Occipital lobe (tissue), 2 donors: Measurements from ENCODE around the gene FCHO1. TPM values are rescaled to one million over a fixed set of nuclear protein-coding genes. Genes with fewer than 3 reads are reported as not detected.

Experiments
- DNase-seq: peaks from one replicate; lab custom pipeline; 2025; lab: John Stamatoyannopoulos, UW
- total RNA-seq: library from RNA; depleted of rRNA; stranded (reverse); fragments of >200 nt; gene quantifications from one replicate; pipeline ENCODE4 v1.2.3, GENCODE V29; 2014

The FCHO1 gene, protein sequence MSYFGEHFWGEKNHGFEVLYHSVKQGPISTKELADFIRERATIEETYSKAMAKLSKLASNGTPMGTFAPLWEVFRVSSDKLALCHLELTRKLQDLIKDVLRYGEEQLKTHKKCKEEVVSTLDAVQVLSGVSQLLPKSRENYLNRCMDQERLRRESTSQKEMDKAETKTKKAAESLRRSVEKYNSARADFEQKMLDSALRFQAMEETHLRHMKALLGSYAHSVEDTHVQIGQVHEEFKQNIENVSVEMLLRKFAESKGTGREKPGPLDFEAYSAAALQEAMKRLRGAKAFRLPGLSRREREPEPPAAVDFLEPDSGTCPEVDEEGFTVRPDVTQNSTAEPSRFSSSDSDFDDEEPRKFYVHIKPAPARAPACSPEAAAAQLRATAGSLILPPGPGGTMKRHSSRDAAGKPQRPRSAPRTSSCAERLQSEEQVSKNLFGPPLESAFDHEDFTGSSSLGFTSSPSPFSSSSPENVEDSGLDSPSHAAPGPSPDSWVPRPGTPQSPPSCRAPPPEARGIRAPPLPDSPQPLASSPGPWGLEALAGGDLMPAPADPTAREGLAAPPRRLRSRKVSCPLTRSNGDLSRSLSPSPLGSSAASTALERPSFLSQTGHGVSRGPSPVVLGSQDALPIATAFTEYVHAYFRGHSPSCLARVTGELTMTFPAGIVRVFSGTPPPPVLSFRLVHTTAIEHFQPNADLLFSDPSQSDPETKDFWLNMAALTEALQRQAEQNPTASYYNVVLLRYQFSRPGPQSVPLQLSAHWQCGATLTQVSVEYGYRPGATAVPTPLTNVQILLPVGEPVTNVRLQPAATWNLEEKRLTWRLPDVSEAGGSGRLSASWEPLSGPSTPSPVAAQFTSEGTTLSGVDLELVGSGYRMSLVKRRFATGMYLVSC
- 24.6 TPM for total RNA-seq

DNA sequence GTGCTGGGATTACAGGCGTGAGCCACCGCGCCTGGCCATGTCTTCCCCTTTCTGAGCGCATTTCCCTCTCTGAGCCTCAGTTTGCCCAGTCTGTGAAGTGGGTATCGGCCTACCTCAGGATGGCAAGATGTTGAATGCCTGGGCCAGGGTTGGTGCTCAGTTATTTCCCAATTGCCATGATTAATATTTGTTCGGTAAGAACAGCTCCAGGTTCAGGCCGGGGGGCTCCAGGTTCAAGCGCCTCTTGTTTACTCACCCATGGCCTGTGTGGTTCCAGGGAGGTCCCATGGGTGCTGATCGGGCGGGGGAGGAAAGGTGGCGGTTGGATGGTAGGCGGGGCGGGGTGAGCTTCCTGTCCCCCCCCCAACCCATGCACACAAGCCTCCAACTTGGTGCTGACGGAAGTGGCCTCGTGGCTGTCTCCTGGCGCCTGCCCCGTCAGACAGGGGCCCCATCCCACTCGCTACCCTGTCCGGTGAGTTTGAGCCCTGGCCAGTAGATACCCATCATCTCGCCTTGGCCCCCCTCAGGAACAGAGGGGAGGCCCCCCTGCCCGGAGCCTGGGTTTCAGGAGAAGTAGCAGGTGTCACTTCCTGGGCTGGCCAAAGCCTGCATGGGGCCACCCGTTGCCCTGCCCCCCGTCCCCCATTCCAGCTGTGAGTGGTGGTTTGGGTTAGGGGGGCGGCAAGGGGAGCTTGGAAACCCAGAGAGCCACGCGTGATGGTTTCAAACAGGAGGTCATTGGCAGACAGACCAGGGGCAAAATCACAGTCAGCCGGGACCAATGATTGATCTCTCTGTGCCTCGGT, at the start of gene FCHO1:
Gene FCHO1, plus strand, starts transcription at position 375 of the 809 bp plus-strand sequence. CDS start 3,688 bp downstream, outside the sequence.
- no peak for DNase-seq

DNA sequence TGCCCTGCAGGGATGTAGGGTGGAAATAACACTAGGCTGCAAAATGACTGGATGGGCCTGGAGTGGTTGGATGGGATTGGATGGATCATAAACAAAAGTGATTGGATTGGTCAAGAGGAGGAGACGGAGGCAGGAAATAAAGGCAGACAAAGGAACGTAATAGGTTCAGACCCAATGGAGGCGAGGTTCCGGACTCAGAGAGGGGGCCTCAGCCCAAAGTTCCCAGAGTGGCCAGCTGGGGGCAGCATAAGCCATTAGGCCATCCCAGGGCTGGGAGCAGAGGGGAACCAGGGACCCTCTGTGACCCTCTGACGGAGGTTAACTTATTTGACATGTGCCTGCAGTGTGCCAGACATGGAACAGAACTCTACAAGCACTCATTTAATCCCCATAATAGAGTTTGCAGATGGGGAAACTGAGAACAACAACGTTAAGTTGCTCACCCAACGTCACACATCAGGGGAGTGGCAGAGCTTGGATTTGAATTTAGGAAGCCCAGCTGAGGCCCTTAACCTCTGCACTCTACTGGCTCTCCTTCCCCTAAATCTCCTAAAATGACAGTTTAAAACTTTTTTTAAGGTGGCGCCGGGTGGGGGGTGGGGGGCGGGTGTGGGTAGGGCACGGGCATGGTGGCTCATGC, 47.3 kb upstream of the FCHO1 start:
- DNase-seq = no peak

DNA sequence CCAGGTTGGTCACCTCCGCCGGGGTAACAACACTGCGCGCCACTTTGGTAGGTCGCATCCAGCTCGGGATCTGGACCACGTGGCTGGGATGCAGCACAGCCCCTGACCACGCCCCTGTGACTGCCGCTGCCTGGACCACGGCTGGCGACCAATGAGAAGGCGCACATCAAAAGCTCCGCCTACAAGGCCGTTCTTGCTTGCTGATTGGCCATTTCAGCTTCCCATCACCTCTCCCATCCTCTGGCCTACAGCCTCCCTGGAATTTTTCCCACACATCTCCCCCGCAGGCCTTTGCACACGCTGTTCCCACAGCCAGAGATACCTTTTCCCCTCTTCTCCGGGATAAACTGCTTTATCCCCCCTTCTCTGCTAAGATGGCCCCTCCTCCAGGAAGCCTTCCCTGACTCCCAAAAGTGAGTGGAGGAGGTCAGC, 44.5 kb upstream of the FCHO1 start:
- DNase-seq = peak; percentile 64

DNA sequence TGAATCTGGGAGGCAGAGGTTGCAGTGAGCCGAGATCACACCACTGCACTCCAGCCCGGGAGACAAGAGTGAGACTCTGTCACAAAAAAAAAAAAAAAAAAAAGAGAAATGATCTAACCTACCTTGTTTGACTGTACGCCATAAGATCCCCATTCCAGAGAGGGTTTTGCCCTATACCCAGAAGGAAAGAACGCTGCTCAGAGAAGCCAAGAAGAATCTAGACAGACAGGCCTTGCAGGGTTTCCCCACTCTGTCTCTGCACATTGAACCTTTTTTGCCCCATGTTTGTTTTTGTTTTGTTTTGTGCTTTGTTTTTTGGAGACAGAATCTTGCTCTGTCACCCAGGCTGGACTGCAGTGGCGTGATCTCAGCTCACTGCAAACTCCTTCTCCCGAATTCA, 39.4 kb upstream of the FCHO1 start:
- DNase-seq = no peak

DNA sequence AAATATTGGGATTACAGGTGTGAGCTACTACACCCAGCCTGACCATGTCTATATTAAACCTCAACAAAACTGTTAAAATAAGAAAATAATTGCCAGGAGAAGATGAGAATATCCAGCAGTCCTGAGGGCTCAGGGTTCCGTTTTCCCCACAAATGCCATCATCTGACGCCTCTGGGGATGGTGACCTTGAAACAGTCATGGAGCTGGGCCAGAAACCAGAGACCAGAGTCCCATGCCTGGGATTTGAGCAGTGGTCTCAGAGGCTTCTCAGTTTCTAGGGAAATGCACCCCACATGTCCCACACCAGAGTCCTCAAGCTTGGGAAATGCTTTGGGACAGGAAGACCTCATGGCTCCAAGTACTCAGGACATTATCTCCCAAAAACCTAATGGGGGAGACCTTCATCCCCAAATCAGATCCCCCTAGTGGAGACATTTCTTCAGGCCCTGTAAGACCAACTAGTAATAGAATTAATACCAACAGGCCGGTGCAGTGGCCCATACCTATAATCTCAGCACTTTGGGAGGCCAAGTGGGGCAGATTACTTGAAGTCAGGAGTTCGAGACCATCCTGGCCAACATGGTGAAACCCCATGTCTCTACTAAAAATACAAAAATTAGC, 34.9 kb upstream of the FCHO1 start:
- no peak for DNase-seq

DNA sequence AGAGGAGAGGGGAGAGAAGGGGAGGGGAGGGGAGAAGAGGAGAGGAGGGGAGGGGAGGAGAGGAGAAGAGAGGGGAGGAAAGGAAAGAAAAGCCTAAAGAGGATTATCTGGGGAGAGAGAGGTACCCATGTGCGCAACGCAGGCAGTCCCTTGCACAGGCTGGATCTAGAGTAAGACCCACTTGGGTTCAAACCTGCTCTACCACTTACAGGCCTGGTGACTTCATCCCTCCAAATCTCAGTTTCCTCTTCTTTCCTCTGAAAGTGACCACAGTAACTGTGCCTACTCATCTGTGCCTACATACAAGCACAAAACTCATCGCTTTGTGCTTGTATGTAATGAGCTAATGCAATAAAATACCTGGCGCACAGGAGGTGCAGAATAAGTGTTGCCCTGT, 32.7 kb upstream of the FCHO1 start:
- DNase-seq = no peak

DNA sequence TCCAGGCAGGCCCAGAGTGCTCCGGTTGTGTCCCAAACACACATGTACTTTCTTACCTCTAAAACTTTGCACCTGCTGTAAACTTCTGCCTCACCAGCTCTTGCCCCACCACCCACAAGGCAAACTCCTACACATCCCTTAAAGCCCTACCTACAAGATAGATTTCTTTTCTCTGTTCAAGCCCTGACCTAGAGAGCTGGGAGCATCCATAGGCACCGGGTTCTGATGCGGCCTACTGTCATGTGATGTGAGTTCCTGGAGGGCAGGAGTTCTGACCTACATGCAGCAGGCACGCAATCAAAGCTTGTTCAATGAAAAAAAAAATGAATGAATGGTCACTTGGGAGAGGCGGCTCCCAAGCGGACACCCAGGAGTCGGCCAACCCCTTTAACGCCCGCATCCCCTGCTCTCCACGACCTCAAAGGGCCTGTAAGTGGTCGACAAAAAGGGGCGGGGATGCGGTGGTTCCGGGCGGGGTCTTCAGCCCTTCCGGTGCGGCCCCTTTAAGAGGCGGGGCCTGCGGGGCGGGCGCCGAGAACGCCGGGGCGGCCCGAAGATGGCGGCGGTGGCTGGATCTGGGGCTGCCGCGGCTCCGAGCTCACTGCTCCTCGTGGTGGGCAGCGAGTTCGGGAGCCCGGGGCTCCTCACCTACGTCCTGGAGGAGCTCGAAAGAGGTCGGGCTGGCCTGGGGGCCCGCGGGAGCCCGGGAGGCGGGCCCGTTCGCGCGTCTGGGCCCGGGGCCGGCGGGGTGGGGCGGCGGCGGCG, 32.1 kb upstream of the FCHO1 start, which contains the start of gene MAP1S:
Gene MAP1S, plus strand, starts transcription at position 534 of the 765 bp plus-strand sequence. Its CDS starts 23 bp downstream, at position 557.
- DNase-seq = no peak

DNA sequence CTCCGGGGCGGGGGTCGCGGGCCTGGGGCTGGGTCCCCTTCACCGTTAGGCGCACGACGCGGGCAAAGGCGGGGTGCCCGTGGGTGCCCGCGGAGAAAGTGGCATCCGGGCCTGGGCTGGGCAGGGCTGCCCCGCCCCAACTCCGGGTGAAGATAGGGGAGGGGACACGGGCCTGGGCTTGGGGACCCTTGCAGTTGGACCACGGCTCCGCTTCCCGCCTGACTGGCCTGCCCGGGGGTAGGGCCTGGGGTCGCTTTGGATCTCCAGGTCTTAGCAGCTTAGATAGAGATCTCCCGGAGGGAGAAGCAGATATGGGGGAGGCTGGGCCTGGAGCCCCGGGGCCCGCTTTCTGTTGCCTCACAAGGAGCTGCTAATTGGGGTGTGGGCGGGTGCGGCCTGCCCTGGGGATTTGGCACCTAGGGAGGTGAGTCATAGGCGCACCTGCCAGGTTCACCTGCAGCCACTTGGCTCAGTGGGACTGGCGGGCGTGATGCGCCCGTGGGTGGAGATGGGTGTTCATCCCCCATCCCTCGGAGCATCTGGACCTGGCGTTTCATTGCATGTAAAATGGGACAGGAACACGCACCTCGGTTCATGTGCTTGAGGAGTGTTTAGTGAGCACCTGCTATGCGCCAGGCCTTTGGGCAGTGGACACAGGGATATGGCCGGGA, 31.4 kb upstream of the FCHO1 start:
- DNase-seq = peak; percentile 69

DNA sequence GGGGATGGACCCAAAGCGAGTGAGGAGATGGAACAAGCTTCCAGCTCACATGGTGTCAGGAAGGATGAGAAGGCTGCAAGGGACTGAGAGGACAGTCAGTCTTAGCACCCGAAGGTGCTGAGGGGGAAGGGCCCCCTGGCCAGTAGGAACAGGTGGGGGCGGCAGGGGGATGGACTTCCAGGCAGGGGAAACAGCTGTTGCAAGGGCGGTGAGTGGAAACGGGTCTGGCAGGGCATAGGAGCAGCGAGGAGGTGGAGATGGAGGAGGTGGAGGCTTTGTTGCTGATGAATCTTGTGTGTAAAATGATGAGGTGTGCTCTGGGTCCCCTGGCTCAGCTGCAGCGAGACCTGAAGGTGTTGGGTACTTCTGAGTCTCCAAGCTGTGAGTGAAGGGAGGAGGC, 30.8 kb upstream of the FCHO1 start:
- peak; percentile 57 for DNase-seq

DNA sequence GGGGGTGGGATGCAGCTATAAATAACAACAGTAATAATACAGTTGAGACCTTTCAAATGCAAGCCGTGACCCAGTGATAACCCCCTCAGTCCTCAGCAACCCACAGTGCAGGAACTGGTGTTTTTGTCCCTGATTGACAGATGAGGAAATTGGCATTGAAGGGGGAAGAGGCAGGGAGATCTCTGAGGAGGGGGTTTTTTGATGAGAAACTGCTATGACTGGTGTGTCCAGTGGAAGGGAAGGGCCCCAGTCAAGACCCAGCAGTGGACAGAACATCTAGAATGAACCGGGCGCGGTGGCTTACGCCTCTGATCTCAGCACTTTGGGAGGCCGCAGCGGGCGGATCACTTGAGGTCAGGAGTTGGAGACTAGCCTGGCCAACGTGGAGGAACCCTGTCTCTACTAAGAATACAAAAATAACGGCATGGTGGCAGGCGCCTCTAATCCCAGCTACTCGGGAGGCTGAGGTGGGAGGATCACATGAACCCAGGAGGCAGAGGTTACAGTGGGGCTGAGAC, 30.1 kb upstream of the FCHO1 start:
- DNase-seq = no peak

DNA sequence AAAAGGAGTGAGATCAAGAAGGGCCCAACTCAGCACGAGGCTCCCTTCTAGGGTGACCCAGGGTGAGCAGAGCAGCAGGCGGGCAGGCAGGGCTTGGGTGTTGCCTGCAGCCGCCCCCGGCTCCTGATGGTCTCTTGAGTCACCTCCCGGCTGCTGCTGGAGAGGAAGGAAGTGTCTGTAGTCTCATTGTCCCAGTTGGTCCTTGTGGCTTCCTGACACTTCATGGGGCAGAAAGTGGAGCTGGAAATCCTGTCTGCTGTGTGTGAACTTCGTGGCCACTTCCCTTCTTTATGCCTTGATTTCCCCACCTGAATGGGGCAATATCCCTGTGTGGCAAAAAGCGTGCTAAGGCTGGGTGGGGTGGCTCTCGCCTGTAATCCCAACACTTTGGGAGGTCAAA, 29.5 kb upstream of the FCHO1 start:
- DNase-seq = no peak

DNA sequence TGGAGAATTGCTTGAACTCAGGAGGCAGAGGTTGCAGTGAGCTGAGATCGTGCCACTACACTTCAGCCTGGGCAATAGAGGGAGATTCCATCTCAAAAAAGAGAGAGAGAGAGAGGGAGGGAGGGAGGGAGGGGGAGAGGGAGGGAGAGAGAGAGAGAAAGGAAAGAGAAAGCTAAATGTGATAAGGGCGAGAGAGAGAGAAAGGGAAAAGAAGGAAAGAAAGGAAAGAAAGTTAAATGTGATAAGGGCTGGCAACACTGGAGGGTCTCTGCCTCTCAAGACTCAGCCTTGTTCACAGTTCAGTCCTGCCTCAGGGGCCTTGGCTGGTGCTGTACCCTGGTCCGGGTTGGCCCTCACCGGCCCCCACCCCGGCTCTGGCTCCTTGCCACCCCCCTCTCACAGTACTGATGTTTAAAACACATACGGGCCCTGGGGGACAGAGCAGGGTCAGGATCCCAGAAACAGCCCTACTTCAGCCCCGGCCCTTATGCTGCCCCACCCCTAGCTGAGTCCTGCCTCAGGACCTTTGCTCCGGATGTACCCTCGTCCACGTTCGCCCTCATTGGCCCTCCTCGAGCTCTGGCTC, 28.5 kb upstream of the FCHO1 start:
- DNase-seq = no peak

DNA sequence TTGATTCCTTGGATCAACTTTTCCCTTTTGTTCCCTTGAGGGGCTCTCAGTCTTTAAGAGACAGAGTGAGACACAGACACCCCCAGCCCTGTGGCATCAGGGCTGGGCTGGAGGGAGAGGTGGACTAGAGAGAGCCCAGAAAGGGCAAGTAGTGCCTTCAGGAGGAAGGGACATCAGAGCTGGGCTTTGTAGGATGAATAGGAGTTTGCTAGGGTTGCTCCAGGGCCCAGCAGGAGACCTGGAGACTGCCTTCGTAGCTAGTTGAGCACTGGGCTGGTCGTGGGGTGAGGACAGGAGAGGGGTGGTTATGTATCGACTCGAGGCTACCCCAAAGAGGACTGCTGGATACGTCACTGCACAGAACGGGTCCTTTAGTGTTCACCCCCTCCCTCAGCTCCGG, 26.6 kb upstream of the FCHO1 start:
- no peak for DNase-seq

DNA sequence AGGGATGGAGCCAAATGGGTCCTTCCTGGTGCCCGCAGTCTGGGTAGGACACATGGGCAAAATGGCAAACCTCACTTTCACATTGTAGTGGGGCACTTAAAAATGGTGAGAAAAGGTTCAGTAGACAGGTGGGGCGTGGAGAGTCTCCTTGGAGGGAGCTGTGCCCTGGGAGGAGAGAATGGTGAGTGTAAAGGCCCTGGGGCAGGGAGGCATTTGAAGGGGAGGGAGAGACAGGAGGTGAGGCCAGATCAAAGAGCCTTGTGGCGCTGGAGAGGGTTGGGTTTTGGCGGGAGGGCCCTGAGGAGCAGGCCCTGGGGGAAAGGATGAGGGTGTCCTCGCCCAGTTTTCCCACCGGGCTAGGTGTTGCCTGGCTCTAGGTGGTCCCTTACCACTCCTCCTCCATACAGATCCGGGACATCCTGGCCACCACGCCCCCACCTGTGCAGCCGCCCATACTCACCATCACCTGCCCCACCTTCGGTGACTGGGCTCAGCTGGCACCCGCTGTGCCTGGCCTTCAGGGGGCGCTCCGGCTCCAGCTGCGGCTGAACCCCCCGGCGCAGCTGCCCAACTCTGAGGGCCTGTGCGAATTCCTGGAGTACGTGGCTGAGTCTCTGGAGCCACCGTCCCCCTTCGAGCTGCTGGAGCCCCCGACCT, 25.7 kb upstream of the FCHO1 start:
- DNase-seq = no peak

DNA sequence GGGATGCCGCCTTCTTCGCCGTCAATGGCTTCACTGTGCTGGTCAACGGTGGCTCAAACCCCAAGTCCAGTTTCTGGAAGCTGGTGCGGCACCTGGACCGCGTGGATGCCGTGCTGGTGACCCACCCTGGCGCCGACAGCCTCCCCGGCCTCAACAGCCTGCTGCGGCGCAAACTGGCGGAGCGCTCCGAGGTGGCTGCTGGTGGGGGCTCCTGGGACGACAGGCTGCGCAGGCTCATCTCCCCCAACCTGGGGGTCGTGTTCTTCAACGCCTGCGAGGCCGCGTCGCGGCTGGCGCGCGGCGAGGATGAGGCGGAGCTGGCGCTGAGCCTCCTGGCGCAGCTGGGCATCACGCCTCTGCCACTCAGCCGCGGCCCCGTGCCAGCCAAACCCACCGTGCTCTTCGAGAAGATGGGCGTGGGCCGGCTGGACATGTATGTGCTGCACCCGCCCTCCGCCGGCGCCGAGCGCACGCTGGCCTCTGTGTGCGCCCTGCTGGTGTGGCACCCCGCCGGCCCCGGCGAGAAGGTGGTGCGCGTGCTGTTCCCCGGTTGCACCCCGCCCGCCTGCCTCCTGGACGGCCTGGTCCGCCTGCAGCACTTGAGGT, 25.0 kb upstream of the FCHO1 start:
- no peak for DNase-seq

DNA sequence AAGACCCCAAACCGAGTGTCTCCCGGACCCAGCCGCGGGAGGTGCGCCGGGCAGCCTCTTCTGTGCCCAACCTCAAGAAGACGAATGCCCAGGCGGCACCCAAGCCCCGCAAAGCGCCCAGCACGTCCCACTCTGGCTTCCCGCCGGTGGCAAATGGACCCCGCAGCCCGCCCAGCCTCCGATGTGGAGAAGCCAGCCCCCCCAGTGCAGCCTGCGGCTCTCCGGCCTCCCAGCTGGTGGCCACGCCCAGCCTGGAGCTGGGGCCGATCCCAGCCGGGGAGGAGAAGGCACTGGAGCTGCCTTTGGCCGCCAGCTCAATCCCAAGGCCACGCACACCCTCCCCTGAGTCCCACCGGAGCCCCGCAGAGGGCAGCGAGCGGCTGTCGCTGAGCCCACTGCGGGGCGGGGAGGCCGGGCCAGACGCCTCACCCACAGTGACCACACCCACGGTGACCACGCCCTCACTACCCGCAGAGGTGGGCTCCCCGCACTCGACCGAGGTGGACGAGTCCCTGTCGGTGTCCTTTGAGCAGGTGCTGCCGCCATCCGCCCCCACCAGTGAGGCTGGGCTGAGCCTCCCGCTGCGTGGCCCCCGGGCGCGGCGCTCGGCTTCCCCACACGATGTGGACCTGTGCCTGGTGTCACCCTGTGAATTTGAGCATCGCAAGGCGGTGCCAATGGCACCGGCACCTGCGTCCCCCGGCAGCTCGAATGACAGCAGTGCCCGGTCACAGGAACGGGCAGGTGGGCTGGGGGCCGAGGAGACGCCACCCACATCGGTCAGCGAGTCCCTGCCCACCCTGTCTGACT, 24.1 kb upstream of the FCHO1 start:
- DNase-seq = no peak

DNA sequence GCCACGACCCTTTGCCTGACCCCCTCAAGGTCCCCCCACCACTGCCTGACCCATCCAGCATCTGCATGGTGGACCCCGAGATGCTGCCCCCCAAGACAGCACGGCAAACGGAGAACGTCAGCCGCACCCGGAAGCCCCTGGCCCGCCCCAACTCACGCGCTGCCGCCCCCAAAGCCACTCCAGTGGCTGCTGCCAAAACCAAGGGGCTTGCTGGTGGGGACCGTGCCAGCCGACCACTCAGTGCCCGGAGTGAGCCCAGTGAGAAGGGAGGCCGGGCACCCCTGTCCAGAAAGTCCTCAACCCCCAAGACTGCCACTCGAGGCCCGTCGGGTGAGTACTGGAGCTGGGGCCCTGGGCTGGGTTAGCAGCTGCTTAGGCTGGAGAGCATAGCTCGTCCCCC, 23.4 kb upstream of the FCHO1 start:
- DNase-seq = no peak
